Gastrocnemius medialis (tissue), 4 donors: ENCODE results near the gene PSMC6. TPM values are rescaled to one million over a fixed set of nuclear protein-coding genes. Genes with fewer than 3 reads are reported as not detected.

ENCODE experiments used
- ATAC-seq, 2 donors: fragments of 150-250 bp; one replicate each; pipeline ENCODE4 v1.9.1; 2016
- DNase-seq, 2 donors: peaks; one replicate each; pipeline ENCODE4 v3.0.0-alpha.2; 2019
- H3K27ac ChIP-seq, 4 donors: fragments of 200-600 bp; sonication (generic); 1 replicate in 1 of 4; 2 replicates in 3 of 4; pipeline ENCODE4 v1.5.1; 2016 to 2018; ENCODE audit warnings: mild to moderate bottlenecking in 2 of 4, moderate library complexity in 1 of 4
- H3K27me3 ChIP-seq, 3 donors: fragments of 200-600 bp; sonication (generic) in 2 of 3; 1 replicate in 1 of 3; 2 replicates in 2 of 3; pipeline versions ENCODE4 v1.5.1 to v1.6.0; 2016 to 2019; ENCODE audit warnings: mild to moderate bottlenecking in 1 of 3, moderate library complexity in 1 of 3
- H3K36me3 ChIP-seq, 2 donors: fragments of 200-600 bp; sonication (generic) in 1 of 2; one replicate each; pipeline ENCODE4 v1.5.1; 2017 to 2018
- H3K4me1 ChIP-seq, 2 donors: fragments of 200-600 bp; sonication (generic) in 1 of 2; one replicate each; pipeline ENCODE4 v1.5.1; 2016 to 2017; ENCODE audit warnings: mild to moderate bottlenecking in 2 of 2
- H3K4me3 ChIP-seq, 4 donors: fragments of 200-600 bp; sonication (generic) in 3 of 4; 1 replicate in 1 of 4; 2 replicates in 3 of 4; pipeline ENCODE4 v1.5.1; 2016 to 2019; ENCODE audit warnings: mild to moderate bottlenecking in 2 of 4
- H3K9me3 ChIP-seq, 3 donors: fragments of 200-600 bp; sonication (generic) in 2 of 3; 1 replicate in 1 of 3; 2 replicates in 2 of 3; pipeline ENCODE4 v1.5.1; 2016 to 2019
- POLR2A ChIP-seq, 2 donors: fragments of 450-650 bp; IDR thresholded peaks; one replicate each; pipeline ENCODE4 v1.6.1; 2017; ENCODE audit warnings: antibody characterized with exemption in 2 of 2, mild to moderate bottlenecking in 2 of 2, moderate library complexity in 2 of 2
- in situ Hi-C, 4 donors: fragments of 200-750 bp; cut with MboI; loops; one replicate each; pipeline versions ENCODE4 v1.15.0 to v1.8.0; 2017; ENCODE audit warnings: low sequenced_read_pairs in 4 of 4
- intact Hi-C: fragments of 100-400 bp; cut with DNase I; formaldehyde crosslinking; loops from one replicate; pipeline ENCODE4 v1.15.1; 2023; ENCODE audit warnings: low total_unique reads
- total RNA-seq, 4 donors: library from RNA; depleted of rRNA; stranded (reverse); fragments of >200 nt; gene quantifications; one replicate each; pipeline versions ENCODE4 v1.1.0 to v1.2.3, GENCODE V29; 2016
- TF ChIP-seq, protein P1 (sequence below), 5 experiments: fragments of 450-650 bp in 3 of 5; fragments of 200-600 bp in 2 of 5; sonication (generic) in 2 of 5; IDR thresholded peaks in 4 of 5; conservative IDR thresholded peaks in 1 of 5; 1 replicate in 4 of 5; 2 replicates in 1 of 5; pipeline ENCODE4 v1.5.1; 2016 to 2019; ENCODE audit warnings: antibody characterized with exemption in 5 of 5, mild to moderate bottlenecking in 3 of 5, moderate library complexity in 3 of 5

PSMC6 gene
- total RNA-seq, 4 donors from 2014 or later, result 158 to 251 (median 178) TPM

DNA sequence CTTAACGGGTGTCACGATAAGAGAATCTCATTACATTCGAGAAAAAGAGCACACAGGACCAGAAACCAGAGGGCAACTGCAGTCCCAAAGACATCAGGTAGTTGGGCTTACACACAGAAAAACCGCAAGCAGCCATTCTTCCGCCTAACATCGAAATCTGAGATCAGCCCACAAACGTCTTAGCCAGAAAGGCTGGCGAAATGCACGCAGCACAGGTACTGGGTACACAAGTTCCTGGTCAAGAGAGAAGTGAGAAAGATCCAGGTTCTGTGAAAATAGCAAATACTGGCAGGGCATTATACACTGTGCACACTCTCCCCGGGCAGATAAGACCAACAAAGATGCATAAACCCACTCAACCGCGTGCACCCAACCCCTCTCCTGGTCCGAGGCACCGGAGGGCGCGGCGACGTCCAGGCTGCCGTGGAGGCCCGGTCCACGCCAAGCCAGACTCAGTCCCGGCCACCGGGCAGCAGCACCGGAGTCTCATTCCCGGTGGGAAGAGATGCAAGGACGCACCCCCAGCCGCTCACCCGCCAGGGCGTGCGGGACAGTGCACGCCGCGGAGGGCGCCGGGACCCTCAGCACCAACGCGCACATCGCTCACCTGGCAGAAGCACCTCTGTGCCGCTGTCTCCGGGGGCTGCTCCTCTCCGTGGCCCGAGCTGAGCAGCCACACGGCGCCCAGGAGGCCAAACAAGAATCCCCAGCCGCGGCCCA is 12.1 kb upstream of the PSMC6 start:
- peaks cover 8 to 19% of the 10 kb centered on the region in 2 donors for H3K4me1 ChIP-seq
- no peaks in the 10 kb centered on the region for H3K27me3 ChIP-seq
- in situ Hi-C loops (loop anchor here in 2 of 4 donors (10.0 kb wide), 2 partner anchors 140 to 260 kb away; partner anchors contain the start of genes FERMT2 (in 1 of the 2), GPR137C (in 1 of the 2) and TXNDC16 (in 1 of the 2)), intact Hi-C loops (loop anchor here (1.0 kb wide), 2 partner anchors 35 to 142 kb away; partner anchors contain the start of gene STYX)
- DNase-seq (peak in 1 of 2 donors; percentile 5), ATAC-seq (peak; percentile 46 to 52)
- H3K27ac ChIP-seq, result peak overlapping the region; percentile 95 to 98 (median 96)
- peak overlapping the region; percentile 72 to 98 (median 86) for H3K4me3 ChIP-seq
- TF ChIP-seq, protein P1, sequence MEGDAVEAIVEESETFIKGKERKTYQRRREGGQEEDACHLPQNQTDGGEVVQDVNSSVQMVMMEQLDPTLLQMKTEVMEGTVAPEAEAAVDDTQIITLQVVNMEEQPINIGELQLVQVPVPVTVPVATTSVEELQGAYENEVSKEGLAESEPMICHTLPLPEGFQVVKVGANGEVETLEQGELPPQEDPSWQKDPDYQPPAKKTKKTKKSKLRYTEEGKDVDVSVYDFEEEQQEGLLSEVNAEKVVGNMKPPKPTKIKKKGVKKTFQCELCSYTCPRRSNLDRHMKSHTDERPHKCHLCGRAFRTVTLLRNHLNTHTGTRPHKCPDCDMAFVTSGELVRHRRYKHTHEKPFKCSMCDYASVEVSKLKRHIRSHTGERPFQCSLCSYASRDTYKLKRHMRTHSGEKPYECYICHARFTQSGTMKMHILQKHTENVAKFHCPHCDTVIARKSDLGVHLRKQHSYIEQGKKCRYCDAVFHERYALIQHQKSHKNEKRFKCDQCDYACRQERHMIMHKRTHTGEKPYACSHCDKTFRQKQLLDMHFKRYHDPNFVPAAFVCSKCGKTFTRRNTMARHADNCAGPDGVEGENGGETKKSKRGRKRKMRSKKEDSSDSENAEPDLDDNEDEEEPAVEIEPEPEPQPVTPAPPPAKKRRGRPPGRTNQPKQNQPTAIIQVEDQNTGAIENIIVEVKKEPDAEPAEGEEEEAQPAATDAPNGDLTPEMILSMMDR (IDR thresholded peaks at IDR 0.05 in 4 of 5, conservative IDR thresholded peaks at IDR 0.05 in 1 of 5), result no peak
- no peaks in the 10 kb centered on the region for H3K9me3 ChIP-seq
- H3K36me3 ChIP-seq, result no peaks in the 10 kb centered on the region

DNA sequence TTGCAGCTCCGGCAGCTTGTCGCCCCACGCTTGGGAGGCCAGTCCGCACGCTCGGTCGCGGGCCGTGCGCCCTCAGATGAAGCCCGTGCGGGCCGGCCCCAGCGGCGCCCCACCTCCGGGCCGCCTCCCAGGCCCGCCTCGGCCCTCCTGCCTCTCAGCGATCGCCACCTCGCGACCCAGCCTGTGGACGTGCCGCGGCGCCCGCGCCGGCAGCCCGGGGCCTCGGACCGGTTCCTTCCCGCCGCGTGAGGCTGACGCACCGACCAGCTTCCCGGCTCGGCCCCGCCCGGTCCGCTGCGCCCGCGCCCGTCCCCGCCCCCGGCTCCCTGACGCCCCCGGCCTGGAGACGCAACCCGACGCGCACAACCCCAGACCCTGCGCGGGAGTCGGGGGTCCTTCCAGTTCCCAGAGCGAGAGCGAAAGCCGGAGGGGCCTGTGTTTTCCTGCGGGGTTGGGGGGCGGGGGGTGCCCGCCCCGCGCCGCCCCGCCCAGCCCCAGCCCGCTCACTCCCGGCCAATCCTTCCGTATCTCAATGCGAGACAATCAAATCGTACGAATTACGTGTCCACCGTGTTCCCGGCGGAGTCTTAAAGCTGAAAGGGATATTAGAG is 11.4 kb upstream of the PSMC6 start, which contains the start of gene ERO1A:
Gene ERO1A (minus strand): TSS at position 78 of the 611 bp plus-strand sequence. CDS start 77 bp downstream, at position 1.
- DNase-seq (peak; percentile 79 to 81), ATAC-seq (peak; percentile 95)
- H3K4me3 ChIP-seq, result peak within 1 kb of the TSS; percentile 72 to 98 (median 86)
- H3K36me3 ChIP-seq, result no peaks in the 10 kb centered on the region
- H3K4me1 ChIP-seq, result peaks cover 8 to 19% of the 10 kb centered on the region in 2 donors
- in situ Hi-C loops (loop anchor here in 2 of 4 donors (10.0 kb wide), 2 partner anchors 141 to 259 kb away; partner anchors contain the start of genes FERMT2 (in 1 of the 2), GPR137C (in 1 of the 2) and TXNDC16 (in 1 of the 2)), intact Hi-C loops (loop anchor here (1.0 kb wide), 2 partner anchors 35 to 142 kb away; partner anchors contain the start of gene STYX)
- H3K27me3 ChIP-seq, result no peaks in the 10 kb centered on the region
- peak within 1 kb of the TSS; percentile 95 to 98 (median 96) for H3K27ac ChIP-seq
- TF ChIP-seq, protein P1 (IDR thresholded peaks at IDR 0.05 in 4 of 5, conservative IDR thresholded peaks at IDR 0.05 in 1 of 5), result no peak
- peak; percentile 84 for TF ChIP-seq POLR2A (IDR thresholded peaks at IDR 0.05)
- H3K9me3 ChIP-seq, result no peaks in the 10 kb centered on the region

DNA sequence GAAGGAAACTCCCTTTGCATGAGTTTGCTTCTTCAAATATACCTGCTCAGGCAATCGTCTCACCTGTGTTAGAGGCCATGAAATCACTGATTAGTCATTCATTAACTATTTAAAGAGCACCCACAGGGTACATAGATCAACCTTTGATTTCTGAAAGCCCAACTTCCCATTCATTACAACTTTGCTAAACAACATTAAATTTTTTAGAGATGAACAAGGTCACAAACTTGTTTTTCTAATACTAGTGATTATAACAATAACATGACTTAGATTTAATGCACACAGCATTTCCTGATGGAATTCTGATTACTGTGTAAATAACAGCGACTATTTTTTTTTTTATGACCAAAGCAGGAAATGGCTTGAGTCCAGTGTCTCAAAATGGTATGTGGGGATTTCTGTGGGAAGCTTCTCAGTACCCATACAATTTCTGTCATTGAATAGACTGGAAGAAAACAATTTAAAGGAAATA is 6.3 kb upstream of the PSMC6 start:
- no peaks in the 10 kb centered on the region for H3K9me3 ChIP-seq
- H3K36me3 ChIP-seq, result no peaks in the 10 kb centered on the region
- H3K27me3 ChIP-seq, result no peaks in the 10 kb centered on the region
- H3K4me3 ChIP-seq, result no peak overlapping the region
- ATAC-seq, result no peak
- H3K27ac ChIP-seq, result peak overlapping the region in 3 of 4 donors; percentile 17 to 48 (median 46)
- peaks cover 0 to 3% of the 10 kb centered on the region in 2 donors for H3K4me1 ChIP-seq
- in situ Hi-C loops, result no loop called here
- TF ChIP-seq, protein P1 (IDR thresholded peaks at IDR 0.05 in 4 of 5, conservative IDR thresholded peaks at IDR 0.05 in 1 of 5), result no peak
- TF ChIP-seq POLR2A (IDR thresholded peaks at IDR 0.05), result no peak
- DNase-seq, result no peak
- intact Hi-C loops, result no loop called here

DNA sequence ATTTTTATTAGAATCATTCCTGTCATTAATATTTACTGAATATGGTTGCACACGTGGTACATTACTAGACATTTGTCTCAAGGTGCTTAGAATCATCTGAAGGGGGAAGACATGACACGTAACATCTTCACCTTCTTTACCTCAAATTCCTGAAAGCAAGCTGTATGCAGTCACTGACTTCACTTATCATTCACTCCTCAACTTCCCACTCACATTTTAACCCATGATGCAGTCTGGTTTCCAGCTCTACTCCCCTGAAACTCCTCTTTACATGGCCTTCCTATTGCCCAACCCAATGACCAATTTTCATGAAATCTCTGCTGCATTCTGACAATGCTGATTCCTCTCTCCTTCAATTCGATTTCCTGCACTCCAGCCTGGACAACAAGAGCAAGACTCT is 5.8 kb upstream of the PSMC6 start:
- intact Hi-C loops, result no loop called here
- H3K4me1 ChIP-seq, result peaks cover 0 to under 1% of the 10 kb centered on the region in 2 donors
- DNase-seq (no peak), ATAC-seq (no peak)
- no peaks in the 10 kb centered on the region for H3K27me3 ChIP-seq
- no peak overlapping the region for H3K4me3 ChIP-seq
- no peaks in the 10 kb centered on the region for H3K9me3 ChIP-seq
- H3K36me3 ChIP-seq, result no peaks in the 10 kb centered on the region
- in situ Hi-C loops, result no loop called here
- H3K27ac ChIP-seq, result peak overlapping the region in 3 of 4 donors; percentile 13 to 48 (median 46)
- no peak for TF ChIP-seq POLR2A (IDR thresholded peaks at IDR 0.05)
- TF ChIP-seq, protein P1 (IDR thresholded peaks at IDR 0.05 in 4 of 5, conservative IDR thresholded peaks at IDR 0.05 in 1 of 5), result no peak
